ENCODE measurements around the gene PSG2.
"Not testable (repeated sequence)": the region's sequence is repeated elsewhere in the genome, so short reads cannot be mapped to it uniquely, and the experiment has no call there.

The PSG2 gene

DNA sequence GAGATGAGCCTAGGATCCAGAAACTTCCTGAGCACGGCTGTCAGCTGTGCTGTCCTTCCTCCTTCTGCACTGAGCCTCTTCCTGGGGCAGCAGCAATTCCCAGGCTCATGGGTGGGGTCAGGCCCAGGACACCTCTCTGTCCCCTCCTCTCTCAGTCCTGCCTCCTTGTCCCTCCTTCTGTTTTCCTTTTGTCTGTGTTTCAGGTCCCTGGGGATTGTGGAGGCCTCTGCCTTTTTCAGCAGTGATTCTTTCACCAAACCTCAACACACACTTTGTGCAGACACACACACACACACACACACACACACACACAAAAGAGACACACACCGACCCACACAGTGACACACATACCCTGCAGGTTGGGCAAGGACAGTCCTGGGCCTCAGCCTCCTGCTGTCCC lies at the start of gene PSG2:
TSS of gene PSG2 (minus strand) at position 101 of the 400 bp plus-strand sequence. CDS start 132 bp downstream, outside the sequence.
- DNase-seq (ENCODE audit: low read depth, low spot score) = not testable (repeated sequence)

- DNase-seq (ENCODE audit: low read depth, low spot score) = not testable (repeated sequence)
Observed at GRCh38 chr19:43131281-43131842, 48.9 kb upstream of the PSG2 start.

DNA sequence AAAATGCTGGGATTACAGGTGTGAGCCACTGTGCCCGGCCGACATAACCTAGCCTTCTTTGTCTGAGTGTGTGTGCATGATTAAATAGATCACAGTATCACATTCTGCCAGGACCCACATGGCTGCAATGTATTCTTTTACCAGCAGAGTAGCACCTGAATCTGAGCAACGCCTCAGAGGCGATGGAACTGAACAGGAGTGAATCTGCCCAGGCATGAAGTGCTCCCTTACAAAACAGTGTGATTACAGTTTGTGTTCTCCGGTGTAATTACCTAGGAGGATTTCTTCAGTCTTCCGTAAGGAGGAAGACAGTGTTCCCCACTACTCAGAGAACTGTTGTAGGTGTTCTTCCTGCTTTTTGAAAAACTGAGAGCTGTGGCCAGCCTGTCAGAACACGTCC lies 46.7 kb upstream of the PSG2 start:
- DNase-seq (ENCODE audit: low read depth, low spot score) = not testable (repeated sequence)

GRCh38 chr19:43127336-43127735 lies 44.8 kb upstream of the PSG2 start:
- not testable (repeated sequence) for DNase-seq (ENCODE audit: low read depth, low spot score)

GRCh38 chr19:43126720-43127119 lies 44.2 kb upstream of the PSG2 start:
- no peak for DNase-seq (ENCODE audit: low read depth, low spot score)

DNA sequence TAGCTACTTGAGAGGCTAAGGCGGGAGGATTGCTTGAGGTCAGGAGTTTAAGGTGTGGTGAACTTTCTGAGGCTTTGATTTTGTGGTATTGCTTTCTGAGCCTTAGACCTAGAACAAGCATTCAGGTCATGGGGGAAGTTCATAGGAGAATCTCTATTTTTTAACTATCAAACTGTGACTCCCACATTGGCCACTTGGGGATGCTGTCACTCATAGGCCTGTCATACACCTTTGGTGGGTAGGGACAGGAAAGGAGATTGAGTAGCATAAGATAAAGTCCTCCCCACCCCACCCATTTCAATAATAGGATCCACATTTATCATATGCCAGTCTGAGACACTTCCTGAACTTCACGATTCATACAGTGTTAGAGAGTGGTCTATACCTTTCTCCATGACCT lies 41.9 kb upstream of the PSG2 start:
- no peak for DNase-seq (ENCODE audit: low read depth, low spot score)

DNA sequence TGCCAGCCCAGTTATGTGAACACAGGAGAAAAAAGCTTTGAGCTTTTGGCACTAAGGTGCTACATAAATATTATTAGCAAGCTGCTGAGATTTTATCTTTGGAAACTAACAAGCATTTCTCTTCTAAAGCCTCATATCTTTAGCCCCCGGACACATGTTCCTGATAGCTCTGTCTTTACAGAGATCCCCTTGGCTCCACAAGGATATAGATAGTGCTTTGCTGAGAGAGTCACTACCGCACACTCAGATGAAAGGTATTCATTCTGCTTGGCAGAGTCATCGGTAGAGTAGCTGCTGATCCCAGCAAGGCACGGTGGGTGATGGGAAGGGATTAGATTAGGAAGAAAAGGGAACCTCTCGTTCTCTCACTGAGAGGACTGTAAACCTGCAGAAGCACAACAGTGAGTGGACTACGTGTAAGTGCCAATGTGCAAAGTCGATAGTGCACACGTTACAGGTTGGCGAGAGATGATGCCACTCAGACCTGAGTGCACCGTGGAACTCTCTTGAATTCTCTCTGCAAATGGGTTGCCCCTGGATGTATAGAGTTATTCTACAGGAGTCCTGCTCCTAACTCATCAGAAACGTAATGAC lies 38.0 kb upstream of the PSG2 start:
- not testable (repeated sequence) for DNase-seq (ENCODE audit: low read depth, low spot score)

DNA sequence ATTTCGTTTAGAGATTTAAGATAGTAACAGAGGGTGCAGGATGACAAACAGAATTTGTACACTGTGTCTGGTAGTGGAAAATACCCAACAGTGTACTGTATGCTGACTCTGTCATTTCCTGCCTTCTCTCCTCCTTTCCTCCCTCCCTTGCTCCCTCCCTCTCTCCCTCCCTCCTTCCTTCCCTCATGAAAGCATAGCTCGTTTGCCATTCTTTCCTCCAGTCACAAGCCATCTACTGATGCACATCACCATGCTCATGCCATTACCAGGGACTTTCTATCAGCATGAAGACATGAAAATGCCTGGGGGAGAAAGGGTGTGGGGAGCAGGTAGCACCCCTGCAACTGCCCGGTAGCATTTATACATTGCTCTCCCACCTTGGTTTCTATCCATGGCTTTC lies 37.0 kb upstream of the PSG2 start:
- not testable (repeated sequence) for DNase-seq (ENCODE audit: low read depth, low spot score)

- DNase-seq (ENCODE audit: low read depth, low spot score) = not testable (repeated sequence)
Observed at GRCh38 chr19:43116421-43116820, 33.9 kb upstream of the PSG2 start.

- DNase-seq (ENCODE audit: low read depth, low spot score) = not testable (repeated sequence)
Observed at GRCh38 chr19:43115548-43115947, 33.0 kb upstream of the PSG2 start.

GRCh38 chr19:43115064-43115463 lies 32.6 kb upstream of the PSG2 start:
- DNase-seq (ENCODE audit: low read depth, low spot score) = not testable (repeated sequence)

DNA sequence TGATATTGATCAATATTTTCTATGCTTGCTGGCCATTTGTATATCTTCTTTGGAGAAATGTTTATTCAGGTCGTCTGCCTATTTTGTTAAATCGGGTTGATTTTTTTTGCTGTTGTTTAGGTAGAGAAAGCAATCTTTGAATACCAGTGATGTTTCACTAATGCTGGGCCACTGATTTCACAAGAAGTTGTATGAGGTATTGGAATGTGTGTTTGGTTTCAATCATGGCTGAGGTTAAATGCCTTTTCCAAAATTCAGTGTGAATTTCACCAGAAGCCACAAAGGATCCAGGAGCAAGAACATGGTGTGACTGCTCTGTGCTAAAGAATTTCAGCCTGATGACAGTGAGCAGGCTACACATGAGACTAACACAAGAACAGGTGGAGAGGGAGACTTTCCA lies 32.1 kb upstream of the PSG2 start:
- DNase-seq (ENCODE audit: low read depth, low spot score) = not testable (repeated sequence)

DNA sequence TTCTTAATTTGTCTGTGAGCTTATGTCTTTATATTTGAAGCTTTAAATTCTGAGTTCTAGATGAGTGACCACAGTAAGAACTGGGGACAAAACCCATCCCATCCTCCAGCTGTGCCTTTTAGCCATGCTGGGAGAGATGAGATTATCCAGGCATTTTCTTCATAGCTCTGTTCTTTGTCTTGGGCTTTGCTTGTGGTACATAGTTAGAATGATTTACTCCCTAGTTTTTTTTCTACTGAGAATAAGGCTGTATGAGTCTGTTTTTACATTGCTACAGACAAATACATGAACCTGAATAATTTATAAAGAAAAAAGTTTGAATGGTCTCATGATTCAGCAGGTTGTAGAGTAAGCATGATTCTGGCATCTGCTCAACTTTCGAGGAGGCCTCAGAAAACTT lies 24.9 kb upstream of the PSG2 start:
- DNase-seq (ENCODE audit: low read depth, low spot score) = not testable (repeated sequence)

- no peak for DNase-seq (ENCODE audit: low read depth, low spot score)
Observed at GRCh38 chr19:43105496-43105895, 23.0 kb upstream of the PSG2 start.

DNA sequence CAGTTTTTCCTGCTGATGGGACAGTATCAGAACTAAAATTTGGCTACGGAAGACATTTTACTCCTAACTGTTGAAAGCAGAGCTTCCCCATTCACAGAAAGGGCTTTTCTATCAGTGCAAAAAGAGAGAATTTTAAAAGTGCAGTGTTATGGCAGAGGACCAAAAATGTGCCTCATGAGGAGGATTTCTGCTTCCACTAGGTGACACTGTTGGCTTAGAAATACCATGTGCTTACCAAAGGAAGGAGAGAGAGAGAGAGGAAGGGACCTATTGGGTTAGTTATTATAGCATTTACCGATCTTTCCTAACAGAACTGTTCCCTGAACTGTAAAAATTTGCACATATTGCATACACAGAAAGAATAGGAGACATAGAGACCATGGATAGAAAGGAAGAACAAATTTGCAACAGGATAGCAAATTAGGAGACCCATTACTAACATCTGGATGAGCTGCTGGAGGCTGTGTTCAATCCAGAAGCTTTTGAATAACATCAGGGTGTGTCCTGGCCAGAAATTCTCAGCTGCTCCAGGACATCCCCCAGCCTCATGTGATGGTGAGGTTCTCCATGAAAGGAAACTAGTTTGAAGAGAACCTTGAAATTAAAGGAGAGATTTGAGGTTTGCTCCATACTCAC lies 21.8 kb upstream of the PSG2 start:
- DNase-seq (ENCODE audit: low read depth, low spot score) = not testable (repeated sequence)

DNA sequence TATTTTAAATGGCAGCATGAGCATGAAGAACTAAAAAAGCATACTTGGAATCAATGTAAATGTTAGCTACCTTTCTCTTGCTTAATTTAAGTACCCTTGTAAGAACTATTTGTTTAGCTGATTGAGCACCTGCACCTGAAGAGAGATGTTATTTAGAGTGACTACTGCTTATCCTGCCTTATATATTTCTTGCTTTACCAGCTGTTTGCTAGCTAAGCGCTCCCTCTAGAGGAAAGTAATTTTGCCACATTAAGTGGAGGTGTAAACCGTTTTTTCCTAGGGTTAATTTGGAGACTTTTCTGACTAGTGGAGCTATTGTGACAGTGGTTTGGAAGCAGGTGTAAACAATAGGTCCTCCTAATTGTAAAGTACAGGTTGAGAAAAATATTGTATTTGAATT lies 19.4 kb upstream of the PSG2 start:
- no peak for DNase-seq (ENCODE audit: low read depth, low spot score)

- not testable (repeated sequence) for DNase-seq (ENCODE audit: low read depth, low spot score)
Observed at GRCh38 chr19:43098416-43098815, 15.9 kb upstream of the PSG2 start.

GRCh38 chr19:43087702-43088340 lies 5.3 kb upstream of the PSG2 start:
- not testable (repeated sequence) for DNase-seq (ENCODE audit: low read depth, low spot score)

- DNase-seq (ENCODE audit: low read depth, low spot score) = not testable (repeated sequence)
Observed at GRCh38 chr19:43085796-43086530, 3.5 kb upstream of the PSG2 start.

- DNase-seq (ENCODE audit: low read depth, low spot score) = not testable (repeated sequence)
Observed at GRCh38 chr19:43084196-43084832, 1.8 kb upstream of the PSG2 start.

DNA sequence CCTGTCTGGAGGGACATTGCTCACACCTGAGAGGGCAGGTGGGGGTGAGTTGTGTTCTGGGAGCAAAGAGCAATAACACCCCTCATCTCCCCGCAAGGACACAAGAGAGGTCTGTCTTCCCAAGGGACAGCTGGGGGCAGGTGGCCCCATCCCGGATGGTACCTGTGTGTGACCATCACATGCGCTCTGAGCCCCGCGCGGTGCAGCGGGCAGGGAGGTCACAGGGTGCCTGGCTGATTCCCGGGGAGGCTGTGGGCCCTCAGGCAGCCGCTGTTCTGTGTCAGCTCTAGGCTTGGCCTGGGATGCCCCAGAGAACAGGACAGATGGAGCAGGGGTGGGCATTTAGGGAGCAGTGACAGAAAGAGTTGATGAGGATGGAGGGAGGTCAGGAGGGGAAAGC lies 1.2 kb upstream of the PSG2 start:
- not testable (repeated sequence) for DNase-seq (ENCODE audit: low read depth, low spot score)

Measured in iPS DF 19.7 (cell line).